ENCODE measurements around the gene TTC7B.

TTC7B gene

GRCh38 chr14:90699016-90699415, 117.2 kb downstream of the TTC7B start:
- no peak for DNase-seq

GRCh38 chr14:90698379-90698869, 117.8 kb downstream of the TTC7B start:
- no peak for DNase-seq

GRCh38 chr14:90697577-90698206, 118.5 kb downstream of the TTC7B start:
- DNase-seq: peak; percentile 89

GRCh38 chr14:90697132-90697531, 119.1 kb downstream of the TTC7B start:
- no peak for DNase-seq

- no peak for DNase-seq
Observed at GRCh38 chr14:90696720-90697119, 119.5 kb downstream of the TTC7B start.

- no peak for DNase-seq
Observed at GRCh38 chr14:90695997-90696660, 120.1 kb downstream of the TTC7B start.

GRCh38 chr14:90693413-90693812, 122.8 kb downstream of the TTC7B start:
- no peak for DNase-seq

GRCh38 chr14:90692826-90693225, 123.4 kb downstream of the TTC7B start:
- DNase-seq: no peak

- DNase-seq: no peak
Observed at GRCh38 chr14:90692061-90692460, 124.2 kb downstream of the TTC7B start.

- DNase-seq: no peak
Observed at GRCh38 chr14:90691627-90692026, 124.6 kb downstream of the TTC7B start.

- DNase-seq: no peak
Observed at GRCh38 chr14:90687680-90688079, 128.6 kb downstream of the TTC7B start.

- no peak for DNase-seq
Observed at GRCh38 chr14:90682615-90683014, 133.6 kb downstream of the TTC7B start.

GRCh38 chr14:90681929-90682328, 134.3 kb downstream of the TTC7B start:
- DNase-seq: no peak

- DNase-seq: no peak
Observed at GRCh38 chr14:90678846-90679362, 137.3 kb downstream of the TTC7B start.

- no peak for DNase-seq
Observed at GRCh38 chr14:90678420-90678819, 137.8 kb downstream of the TTC7B start.

GRCh38 chr14:90677484-90678050, 138.7 kb downstream of the TTC7B start:
- DNase-seq: no peak

- DNase-seq: no peak
Observed at GRCh38 chr14:90676912-90677311, 139.3 kb downstream of the TTC7B start.

GRCh38 chr14:90676356-90676755, 139.9 kb downstream of the TTC7B start:
- DNase-seq: no peak

- DNase-seq: no peak
Observed at GRCh38 chr14:90675399-90675798, 140.8 kb downstream of the TTC7B start.

- DNase-seq: no peak
Observed at GRCh38 chr14:90674716-90675115, 141.5 kb downstream of the TTC7B start.

- no peak for DNase-seq
Observed at GRCh38 chr14:90674043-90674670, 142.1 kb downstream of the TTC7B start.

- DNase-seq: no peak
Observed at GRCh38 chr14:90671382-90672234, 144.6 kb downstream of the TTC7B start.

GRCh38 chr14:90669731-90670130, 146.5 kb downstream of the TTC7B start:
- DNase-seq: no peak
